ENCODE data around the gene NALCN.

NALCN gene

DNA sequence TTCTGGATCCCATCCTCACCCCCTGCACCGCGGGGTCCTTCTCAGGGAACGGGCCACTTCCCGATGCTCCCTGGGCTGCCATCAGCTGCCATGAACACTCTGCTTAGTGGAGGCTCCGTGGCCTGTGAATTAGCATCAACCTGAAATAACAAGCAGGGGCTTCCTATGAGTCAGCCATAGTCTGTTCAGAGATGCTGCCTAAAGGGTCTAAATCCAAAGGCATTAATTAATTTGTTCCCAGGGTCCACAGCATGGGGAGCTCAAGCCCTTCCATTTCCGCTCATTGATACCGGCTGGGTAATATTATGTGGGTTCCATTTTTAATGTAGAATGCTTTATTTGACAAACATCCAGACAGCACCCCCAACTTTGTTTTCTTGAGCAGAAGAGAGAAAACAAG, 399.8 kb downstream of the NALCN start:
- no peak for DNase-seq

DNA sequence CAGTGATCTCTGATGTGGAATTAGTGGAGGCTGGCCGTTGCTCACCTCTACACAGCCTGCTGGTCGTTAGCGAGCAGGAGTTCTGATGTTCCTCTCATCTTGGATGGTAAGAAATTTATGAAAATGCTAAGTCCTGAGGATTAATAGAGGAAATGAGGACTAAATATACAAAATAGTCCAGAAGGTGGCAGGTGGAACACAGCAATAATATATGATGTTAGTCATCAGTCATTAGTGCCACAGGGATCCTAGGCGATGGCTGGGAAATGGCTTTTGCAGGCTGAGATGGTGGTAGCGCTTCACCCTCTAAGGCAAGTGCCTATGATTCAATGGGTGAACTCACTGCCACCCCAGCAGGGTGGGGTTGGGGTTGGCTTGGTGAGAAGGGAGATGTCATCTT, 403.1 kb downstream of the NALCN start:
- no peak for DNase-seq

DNA sequence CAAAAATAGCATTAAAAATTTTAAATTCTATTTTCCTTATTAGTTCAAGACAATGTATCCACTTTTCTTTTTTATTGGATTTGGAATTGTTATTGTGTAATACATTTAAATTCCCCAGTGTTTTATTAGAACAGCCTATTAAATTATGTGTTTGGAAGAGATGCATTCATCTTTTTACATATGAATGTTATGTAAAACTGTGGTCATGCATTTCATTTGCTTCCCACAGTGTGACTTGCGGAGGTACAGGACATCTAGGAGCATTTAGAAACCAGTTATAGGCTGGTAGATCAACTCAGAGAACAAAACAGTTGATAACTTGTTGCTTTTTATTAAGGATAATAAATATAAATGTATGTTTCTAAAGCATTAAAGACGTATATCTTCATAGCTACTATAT, 406.2 kb downstream of the NALCN start:
- DNase-seq = no peak

DNA sequence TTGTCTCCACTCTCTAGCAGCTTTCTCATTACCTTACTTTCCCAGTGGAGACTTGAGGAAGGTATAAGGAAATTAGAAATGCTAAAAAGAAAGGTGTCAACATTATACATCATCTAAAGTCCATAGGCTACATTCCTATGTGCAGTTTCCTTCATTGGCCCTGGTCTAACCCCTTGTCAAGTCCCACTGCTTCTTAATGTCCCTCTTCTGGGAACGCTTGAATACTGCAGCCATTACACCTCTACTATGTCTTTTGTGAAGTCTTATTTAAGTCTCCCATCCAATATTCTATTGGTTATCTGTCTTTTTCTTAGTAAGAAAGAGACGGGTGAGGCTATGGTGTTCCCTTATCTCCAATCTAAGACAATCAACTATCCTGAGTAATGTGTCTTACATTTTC, 409.1 kb downstream of the NALCN start:
- no peak for DNase-seq
